Measurements from ENCODE around the gene PTPN4.

DNA sequence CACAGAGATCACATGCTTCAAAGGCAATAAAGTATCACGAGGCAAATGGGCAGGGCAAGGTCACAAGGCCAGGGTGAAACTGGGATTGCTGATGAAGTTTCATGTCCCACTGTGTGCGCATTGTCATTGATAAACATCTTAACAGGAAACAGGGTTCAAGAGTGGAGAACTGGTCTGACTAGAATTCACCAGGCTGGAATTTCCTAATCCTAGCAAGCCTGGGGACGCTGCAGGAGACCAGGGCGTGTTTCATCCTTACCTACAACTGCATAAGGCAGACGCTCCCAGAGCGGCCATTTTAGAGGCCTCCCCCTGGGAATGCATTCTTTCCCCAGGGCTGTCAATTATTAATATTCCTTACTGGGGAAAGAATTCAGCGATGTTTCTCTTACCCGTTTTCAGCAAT lies 33.2 kb downstream of the PTPN4 start:
- TF ChIP-seq, protein P1, sequence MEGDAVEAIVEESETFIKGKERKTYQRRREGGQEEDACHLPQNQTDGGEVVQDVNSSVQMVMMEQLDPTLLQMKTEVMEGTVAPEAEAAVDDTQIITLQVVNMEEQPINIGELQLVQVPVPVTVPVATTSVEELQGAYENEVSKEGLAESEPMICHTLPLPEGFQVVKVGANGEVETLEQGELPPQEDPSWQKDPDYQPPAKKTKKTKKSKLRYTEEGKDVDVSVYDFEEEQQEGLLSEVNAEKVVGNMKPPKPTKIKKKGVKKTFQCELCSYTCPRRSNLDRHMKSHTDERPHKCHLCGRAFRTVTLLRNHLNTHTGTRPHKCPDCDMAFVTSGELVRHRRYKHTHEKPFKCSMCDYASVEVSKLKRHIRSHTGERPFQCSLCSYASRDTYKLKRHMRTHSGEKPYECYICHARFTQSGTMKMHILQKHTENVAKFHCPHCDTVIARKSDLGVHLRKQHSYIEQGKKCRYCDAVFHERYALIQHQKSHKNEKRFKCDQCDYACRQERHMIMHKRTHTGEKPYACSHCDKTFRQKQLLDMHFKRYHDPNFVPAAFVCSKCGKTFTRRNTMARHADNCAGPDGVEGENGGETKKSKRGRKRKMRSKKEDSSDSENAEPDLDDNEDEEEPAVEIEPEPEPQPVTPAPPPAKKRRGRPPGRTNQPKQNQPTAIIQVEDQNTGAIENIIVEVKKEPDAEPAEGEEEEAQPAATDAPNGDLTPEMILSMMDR (IDR thresholded peaks at IDR 0.05), result no peak
- TF ChIP-seq POLR2A (IDR thresholded peaks at IDR 0.05), result no peak

All from testis (tissue), 2 donors.